KOPT-K1 (cell line): ENCODE results near the gene RAB5IF.
"Not testable (repeated sequence)": the region's sequence is repeated elsewhere in the genome, so short reads cannot be mapped to it uniquely, and the experiment has no call there.

Experiments
- H3K27ac ChIP-seq: fragments of 200-600 bp; sonication (generic); 2 replicates; pipeline ENCODE4 v1.5.1; 2016; ENCODE audit warnings: antibody characterized with exemption, mild to moderate bottlenecking, low read depth, low read length; ENCODE audit not compliant: poor library complexity, severe bottlenecking
- H3K36me3 ChIP-seq: fragments of 200-600 bp; sonication (generic); 2 replicates; pipeline ENCODE4 v1.5.1; 2017; ENCODE audit warnings: antibody characterized with exemption, mild to moderate bottlenecking, low read length, moderate library complexity; ENCODE audit not compliant: insufficient read depth
- H3K9me3 ChIP-seq: fragments of 200-600 bp; sonication (generic); 2 replicates; pipeline ENCODE4 v1.5.1; 2017; ENCODE audit warnings: antibody characterized with exemption, low read length, mild to moderate bottlenecking; ENCODE audit not compliant: insufficient read depth, poor library complexity, severe bottlenecking

RAB5IF gene, protein sequence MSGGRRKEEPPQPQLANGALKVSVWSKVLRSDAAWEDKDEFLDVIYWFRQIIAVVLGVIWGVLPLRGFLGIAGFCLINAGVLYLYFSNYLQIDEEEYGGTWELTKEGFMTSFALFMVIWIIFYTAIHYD

DNA sequence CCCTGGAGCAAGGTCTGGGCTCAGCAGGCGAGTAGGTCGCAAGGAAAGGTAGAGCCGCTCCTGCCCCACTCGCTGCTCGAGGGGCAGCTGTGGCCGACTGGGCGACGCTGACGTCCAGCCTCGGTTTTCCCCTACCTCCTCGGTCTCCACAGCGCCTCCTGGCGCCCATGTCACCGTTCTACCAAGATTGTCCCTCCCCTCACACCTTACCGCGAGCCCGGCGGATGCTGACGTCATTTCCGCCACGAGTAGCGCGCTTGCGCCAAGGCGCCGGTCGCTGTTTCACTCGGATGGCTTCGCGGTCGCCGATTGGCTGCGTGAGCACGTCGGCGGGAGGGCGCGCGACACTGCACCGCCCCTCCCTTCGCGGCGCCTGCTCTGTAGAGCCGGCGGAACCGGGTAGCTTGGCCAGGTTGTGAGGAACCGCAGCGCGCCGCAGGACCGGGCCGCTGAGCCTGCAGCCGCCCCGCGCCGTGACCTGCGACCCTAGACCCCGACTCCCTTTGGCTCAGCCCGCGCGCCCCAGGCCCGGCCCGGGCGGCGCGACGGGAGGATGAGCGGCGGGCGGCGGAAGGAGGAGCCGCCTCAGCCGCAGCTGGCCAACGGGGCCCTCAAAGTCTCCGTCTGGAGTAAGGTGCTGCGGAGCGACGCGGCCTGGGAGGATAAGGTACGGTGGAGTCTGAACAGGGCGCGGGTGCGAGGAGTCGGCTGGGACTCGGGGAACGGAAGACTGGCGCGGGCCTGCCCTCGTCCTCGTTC is at the start of gene RAB5IF:
RAB5IF (plus strand) TSS at position 381 of the 759 bp plus-strand sequence; CDS start at position 554, 173 bp downstream.
- peaks cover 34% of the 10 kb centered on the region for H3K36me3 ChIP-seq
- no peaks in the 10 kb centered on the region for H3K9me3 ChIP-seq
- H3K27ac ChIP-seq = peak within 1 kb of the TSS; percentile 85

DNA sequence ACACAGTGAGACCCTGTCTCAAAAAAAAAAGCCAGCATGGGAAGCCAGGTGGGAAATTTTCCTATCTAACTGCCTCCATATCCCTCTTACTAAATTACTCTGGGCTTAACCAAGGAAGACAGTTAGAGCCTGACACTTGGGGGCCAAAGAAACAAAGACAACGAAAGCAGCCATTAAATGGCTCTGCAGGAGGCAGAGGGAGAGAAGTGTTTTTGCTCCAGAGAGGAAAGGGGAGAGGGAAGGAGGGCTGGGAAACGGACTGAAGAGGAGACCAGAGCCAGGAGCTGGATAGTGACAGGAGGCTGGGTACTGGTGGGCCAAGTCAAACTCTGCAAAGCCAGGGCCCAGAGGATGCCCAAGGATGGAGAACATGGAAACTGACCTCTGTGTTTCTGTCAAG is 42.9 kb upstream of the RAB5IF start:
- Histone ChIP-seq H3K27ac (no peak overlapping the region), H3K36me3 (no peaks in the 10 kb centered on the region), H3K9me3 (peaks cover 13% of the 10 kb centered on the region)

DNA sequence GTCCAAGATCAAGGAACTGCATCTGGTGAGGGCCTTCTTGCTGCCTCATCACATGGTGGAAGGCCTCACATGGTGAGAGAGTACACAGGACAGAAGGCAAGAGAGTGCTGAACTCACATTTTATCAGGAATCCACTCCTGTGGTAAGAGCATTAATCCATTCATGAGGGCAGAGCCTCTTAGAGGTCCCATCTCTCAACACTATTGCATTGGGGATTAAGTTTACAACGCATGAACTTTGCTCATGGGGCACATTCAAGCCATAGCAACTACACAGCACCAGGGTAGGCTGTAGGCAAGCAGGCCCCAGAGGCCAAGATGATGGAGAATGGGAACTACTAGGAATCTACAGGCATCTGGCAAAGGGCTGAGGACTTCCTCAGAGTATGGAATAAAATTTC is 42.2 kb upstream of the RAB5IF start:
- H3K27ac ChIP-seq = no peak overlapping the region
- H3K9me3 ChIP-seq = peaks cover 13% of the 10 kb centered on the region
- H3K36me3 ChIP-seq = no peaks in the 10 kb centered on the region

DNA sequence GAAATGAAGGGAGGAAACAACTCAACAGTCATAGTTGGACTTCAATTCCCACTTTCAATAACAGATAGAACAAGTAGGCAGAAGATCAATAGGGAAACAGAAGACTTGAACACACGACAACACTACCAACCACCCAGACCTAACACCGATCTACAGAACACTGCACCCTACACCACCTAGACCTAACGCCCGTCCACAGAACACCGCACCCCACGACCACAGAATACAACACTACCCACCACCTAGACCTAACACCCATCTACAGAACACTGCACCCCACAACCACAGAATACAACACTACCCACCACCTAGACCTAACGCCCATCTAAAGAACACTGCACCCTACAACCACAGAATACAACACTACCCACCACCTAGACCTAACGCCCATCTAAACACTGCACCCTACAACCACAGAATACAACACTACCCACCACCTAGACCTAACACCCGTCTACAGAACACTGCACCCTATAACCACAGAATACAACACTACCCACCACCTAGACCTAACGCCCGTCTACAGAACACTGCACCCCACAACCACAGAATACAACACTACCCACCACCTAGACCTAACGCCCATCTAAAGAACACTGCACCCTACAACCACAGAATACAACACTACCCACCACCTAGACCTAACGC is 41.4 kb upstream of the RAB5IF start:
- H3K36me3 ChIP-seq, H3K27ac ChIP-seq: not testable (repeated sequence)
- H3K9me3 ChIP-seq = peaks cover 13% of the 10 kb centered on the region

DNA sequence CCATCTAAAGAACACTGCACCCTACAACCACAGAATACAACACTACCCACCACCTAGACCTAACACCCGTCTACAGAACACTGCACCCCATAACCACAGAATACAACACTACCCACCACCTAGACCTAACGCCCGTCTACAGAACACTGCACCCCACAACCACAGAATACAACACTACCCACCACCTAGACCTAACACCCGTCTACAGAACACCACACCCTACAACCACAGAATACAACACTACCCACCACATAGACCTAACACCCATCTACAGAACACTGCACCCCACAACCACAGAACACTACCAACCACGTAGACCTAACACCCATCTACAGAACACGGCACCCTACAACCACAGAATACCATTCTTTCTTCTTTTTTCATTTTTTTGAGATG is 40.9 kb upstream of the RAB5IF start:
- not testable (repeated sequence) for H3K27ac ChIP-seq
- peaks cover 13% of the 10 kb centered on the region for H3K9me3 ChIP-seq

DNA sequence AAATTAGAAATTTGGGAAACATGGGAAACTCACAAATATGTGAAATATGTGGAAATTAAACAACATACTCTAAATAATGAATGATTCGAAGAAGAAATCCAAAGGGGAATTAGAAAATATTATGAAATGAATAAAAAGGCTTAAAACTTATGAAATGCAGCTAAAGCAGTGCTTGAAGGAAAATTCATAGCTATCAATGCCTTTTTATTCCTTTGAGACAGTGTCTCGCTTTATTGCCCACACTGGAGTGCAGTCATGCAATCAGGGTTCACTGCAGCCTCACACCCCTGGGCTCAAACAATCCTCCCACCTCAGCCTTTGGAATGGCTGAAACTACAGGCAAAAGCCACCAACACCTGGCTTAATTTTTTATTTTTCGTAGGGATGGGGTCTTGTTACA is 40.1 kb upstream of the RAB5IF start:
- no peak overlapping the region for H3K27ac ChIP-seq

More for the DNA sequence above, 40.9 kb upstream of the RAB5IF start:
- not testable (repeated sequence) for H3K36me3 ChIP-seq

DNA sequence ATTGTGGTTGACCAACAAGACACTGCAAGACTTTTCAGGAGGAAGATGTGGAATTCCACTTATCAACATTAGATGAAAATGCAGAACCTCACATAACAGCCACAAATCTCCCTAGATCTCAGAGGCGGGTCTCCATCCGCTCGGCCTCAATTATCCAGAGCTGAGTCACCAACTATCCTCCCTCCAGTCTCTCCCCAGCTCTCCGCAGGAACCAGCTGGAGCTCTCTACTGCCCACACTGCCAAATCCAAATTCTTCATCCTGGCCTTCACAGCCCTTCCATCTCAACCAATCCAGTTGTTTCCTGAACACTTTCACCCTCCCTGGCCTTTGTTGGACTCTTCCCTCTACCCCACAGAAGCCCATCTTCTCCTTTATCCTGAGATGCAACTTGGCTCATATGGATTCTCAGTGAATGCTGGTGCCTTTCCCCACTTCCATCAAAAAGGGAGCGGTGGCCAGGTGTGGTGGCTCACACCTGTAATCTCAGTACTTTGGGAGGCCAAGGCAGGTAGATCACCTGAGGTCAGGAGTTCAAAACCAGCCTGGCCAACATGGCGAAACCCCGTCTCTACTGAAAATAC is 35.6 kb upstream of the RAB5IF start:
- no peaks in the 10 kb centered on the region for H3K36me3 ChIP-seq
- no peak overlapping the region for H3K27ac ChIP-seq
- peaks cover 8% of the 10 kb centered on the region for H3K9me3 ChIP-seq

More for the DNA sequence above, 40.1 kb upstream of the RAB5IF start:
- no peaks in the 10 kb centered on the region for H3K36me3 ChIP-seq
- peaks cover 13% of the 10 kb centered on the region for H3K9me3 ChIP-seq

DNA sequence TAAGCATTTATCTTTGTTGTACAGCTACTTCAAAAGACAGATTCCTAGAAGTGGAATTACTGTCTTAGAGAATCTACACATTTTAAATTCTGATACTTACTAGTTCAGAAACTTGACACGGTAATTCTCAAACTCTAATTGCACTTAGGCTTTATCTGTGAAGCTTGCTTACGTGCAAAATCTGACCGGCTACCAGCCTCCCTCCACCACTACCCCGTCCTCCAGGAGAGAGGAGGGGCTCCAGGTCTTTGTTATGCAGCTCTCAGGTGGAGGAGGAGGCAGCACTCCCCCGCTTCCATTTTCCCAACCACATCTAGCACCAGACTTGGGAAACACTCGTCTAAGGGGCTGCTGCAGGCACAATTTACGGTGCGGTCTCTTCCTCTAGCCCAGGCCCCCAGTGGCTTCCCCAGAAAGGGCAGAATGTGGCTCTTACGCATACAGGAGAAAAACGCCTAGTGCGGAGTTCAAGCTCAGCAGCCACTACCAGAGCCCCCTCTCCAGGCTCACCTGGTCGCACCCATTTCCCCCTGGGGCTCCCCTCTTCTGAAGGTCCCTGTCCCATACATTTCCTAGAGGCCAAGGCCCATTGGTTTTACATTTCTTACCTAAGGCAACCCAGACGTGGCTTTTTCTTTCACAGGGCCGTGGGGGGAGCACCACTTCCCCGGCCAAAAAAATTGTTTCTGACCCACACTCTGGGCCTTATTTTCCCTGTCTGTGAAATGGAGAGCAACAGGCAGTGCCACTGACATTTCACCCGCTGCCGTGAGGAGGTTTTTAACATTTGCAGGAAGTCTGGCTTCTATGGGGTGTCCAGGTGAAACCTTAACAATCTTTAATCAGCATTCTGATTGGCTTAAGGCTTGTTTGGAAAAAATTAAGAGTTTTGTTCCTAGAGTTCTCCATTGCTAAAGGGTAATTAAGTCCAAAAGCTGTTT is 33.7 kb upstream of the RAB5IF start:
- peaks cover 7% of the 10 kb centered on the region; the same call in 1 of the 2 replicates for H3K36me3 ChIP-seq
- H3K27ac ChIP-seq = peak overlapping the region; percentile 91

DNA sequence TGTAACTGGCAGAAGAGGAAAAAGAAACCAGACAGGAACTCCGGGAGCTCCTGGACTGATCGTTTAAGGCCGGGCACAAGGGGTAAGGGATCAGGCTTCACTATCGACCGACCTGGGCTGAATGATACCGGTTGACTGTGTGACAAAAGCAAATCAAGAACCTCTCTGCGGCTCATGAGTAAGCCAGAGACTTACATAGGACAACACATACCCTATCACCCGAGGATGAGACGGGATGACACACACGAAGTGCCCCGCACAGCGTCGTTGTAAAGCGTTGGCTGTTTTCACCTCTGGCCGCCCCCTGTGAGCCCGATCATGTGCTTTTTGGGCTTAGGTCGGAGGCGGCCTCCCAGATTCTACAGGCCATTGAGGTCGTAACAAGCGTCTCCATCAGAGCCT is 32.9 kb upstream of the RAB5IF start:
- Histone ChIP-seq H3K9me3 (no peaks in the 10 kb centered on the region), H3K36me3 (peaks cover 7% of the 10 kb centered on the region; the same call in 1 of the 2 replicates), H3K27ac (peak overlapping the region; percentile 91)

More for the DNA sequence above, 33.7 kb upstream of the RAB5IF start:
- H3K9me3 ChIP-seq = no peaks in the 10 kb centered on the region

DNA sequence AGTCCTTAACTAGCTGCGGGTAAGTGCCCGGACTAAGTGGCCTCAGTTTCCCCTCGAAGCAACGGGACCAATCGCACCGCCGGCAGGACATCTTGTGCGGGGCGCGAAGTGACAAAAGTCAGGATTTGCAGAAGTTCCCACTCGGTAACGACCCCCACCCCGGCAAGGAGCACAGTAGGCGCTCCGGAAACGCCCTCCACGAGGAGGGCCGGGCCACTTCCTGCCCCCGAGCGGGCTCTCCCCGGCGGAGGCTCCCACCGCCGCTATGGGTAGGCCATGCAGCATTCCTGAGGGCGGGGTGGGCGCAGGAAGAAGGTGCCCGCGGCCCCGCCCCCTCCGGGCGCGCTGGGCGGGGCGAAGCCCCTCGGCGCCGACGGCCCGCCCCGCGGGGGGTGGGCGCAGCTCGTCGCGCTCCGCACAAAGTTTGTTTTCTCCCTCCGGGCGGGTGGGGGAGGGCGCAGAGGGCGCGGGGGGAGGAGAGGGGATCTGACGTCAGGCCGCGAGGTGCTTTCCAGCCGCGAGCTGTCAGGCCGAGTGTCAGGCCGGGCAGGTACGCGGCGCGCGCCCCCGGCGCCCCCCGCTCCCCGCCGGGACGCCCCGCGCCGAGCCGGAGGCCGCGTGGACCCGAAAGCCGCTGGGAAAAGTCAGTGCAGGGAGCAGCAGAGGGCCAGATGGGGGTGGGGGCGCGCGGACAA is 32.3 kb upstream of the RAB5IF start, which contains the start of gene TGIF2:
TGIF2 (plus strand) TSS at position 495 of the 695 bp plus-strand sequence. CDS start 5,178 bp downstream, outside the sequence.
- Histone ChIP-seq H3K27ac (peak within 1 kb of the TSS; percentile 91), H3K9me3 (no peaks in the 10 kb centered on the region), H3K36me3 (peaks cover 13% of the 10 kb centered on the region)

DNA sequence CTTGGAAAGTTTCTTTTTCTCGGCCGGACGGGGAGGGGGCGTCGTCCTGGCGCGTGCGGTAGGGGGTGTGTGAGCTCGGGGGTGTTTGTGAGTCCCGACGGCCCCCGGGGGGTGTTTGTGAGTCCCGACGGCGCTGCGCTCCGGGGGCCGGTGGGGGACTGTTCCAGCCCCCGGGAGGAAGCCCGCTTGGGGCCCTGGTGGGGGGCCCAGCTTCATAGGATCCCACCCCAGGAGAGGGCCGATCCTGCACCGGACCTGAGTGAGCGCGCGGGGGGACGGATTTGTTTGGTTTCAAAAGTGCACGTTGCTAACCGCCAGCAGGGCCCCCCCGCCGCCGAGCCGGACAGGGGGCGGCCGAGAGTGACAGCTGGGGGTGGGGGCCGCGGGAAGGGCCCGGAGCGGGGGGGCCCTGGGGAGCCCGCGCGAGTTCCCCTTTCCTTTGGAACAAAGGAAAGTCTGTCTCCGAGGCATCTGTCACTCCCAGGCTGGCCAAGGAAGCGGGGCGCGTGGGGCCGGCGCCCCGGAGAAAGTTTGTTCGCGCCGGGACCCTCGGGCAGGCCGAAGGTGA is 31.7 kb upstream of the RAB5IF start:
- Histone ChIP-seq H3K27ac (peak overlapping the region; percentile 91), H3K36me3 (peaks cover 19% of the 10 kb centered on the region), H3K9me3 (no peaks in the 10 kb centered on the region)

DNA sequence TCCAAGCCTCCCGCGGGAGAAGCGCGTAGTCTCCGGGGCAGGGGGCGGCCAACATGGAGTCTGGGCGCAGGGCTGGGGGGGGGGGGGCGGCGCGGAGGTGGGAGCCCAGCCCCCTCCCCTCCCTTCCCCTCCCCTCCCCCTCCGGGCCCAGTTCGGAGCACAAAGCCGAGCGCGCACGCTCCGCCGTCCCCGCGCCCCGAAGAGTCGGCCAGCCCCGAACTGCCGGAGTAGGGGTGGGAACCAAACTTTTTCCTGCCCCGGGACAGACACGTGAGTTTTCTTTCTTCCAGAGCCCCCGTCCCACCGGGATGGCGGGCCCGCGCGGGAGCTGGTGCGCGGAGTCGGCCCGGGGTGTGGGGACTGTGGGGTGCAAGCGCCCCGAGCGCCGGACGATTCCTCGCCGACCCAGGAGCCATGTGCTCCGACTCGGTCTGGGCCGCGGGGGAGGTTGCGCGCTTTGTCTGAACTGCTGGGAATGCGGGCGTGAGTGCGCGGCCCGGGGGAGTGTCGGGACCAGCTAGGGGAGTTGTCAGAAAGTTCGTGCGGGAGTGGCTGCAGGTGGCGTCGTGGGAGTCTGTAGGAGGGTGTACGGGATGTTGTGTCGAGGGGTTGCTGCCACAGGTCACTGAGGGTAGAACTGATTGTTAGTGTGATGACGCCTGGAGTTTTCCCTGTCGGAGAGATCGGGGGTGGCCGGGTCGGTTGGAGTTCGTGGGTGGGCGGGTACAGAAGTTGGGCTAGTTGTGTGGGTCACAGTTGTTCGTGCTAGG is 31.0 kb upstream of the RAB5IF start:
- Histone ChIP-seq H3K27ac (peak overlapping the region; percentile 91), H3K9me3 (no peaks in the 10 kb centered on the region), H3K36me3 (peaks cover 26% of the 10 kb centered on the region)

DNA sequence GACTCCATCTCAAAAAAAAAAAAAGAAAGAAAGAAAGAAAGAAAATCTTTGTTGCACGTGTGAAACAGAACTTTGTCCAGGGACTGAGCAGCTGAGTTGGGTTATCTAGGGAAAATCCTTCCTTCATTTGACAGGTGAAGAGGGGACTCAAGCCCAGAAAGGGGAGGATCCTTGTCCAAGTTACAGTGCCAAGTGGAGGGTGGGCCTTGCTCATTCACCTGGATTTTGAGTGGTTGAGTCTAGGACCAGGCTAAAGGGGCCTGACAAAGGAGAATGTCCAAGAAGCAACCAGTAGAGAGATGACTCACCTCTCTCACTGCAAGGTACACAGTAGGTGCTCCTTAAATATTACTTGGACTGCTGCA is 29.5 kb upstream of the RAB5IF start:
- Histone ChIP-seq H3K36me3 (peaks cover 41% of the 10 kb centered on the region), H3K9me3 (no peaks in the 10 kb centered on the region), H3K27ac (no peak overlapping the region)
